Prostate gland (tissue), 2 donors: ENCODE results near the gene CD300E.
"Not testable (repeated sequence)": the region's sequence is repeated elsewhere in the genome, so short reads cannot be mapped to it uniquely, and the experiment has no call there.

Experiments
- CTCF ChIP-seq, 4 experiments: fragments of 200-600 bp in 2 of 4; fragments of 450-650 bp in 2 of 4; sonication (generic) in 2 of 4; IDR thresholded peaks; 1 replicate in 3 of 4; 2 replicates in 1 of 4; pipeline ENCODE4 v1.5.1; 2016 to 2019; ENCODE audit warnings: antibody characterized with exemption in 4 of 4, mild to moderate bottlenecking in 2 of 4, moderate library complexity in 2 of 4
- POLR2A ChIP-seq: fragments of 450-650 bp; IDR thresholded peaks from one replicate; pipeline ENCODE4 v1.6.1; 2016; ENCODE audit warnings: antibody characterized with exemption, mild to moderate bottlenecking
- POLR2AphosphoS5 ChIP-seq: sonication (generic); formaldehyde crosslinking; IDR thresholded peaks from one replicate; pipeline ENCODE4 v1.6.1; 2017; ENCODE audit warnings: antibody characterized with exemption

GRCh38 chr17:74636541-74637085 is 13.1 kb upstream of the CD300E start:
- not testable (repeated sequence) for TF ChIP-seq POLR2AphosphoS5; CTCF (IDR thresholded peaks at IDR 0.05); POLR2A
